ENCODE measurements around the gene RYK.

Gene RYK

DNA sequence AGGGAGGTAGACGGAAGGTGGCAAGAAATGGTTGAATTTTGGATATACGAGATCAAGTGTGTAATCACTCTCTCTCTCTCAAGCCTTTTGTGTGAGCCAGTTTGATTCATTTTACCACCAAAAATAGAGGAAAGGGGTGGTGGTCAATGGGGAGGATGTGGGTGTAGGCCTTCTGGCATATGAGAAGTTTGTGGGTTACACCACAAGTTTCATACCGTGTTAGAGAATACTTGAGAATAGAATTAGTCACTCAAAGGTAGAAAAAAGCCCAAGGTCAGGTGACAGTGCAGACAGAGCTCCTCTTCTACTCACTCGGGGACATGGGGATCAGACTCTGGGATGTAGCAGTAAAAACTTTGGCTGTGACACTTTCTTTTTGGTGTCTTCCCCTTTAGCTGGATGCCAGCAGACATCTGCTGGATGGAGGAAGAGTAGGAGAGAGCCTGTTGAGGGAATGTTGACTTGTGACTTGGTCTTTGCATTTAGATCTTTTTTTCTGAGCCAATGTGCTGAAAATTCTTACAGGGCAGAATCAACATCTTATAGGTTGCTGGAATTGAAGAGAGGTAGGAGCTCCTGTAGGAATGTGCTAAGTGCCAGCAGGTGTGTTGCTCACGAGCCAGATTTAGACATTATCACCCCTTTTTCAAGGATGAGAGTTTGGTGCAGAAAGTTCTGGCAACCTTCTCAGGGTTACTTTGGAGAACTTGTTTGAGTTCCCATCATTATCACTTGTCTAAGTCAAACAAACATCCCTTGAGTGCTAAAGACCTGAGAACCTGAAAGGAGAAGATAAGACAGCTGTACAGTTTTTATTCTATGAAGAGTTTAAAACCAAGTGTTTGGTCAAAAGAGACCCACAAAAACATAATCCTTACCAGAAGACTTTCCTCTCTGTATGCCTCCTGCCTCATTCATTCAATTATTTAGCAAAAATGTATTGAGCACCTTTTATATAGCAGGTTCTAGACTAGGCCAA lies 43.9 kb upstream of the RYK start:
- no peaks in the 10 kb centered on the region for H3K27me3 ChIP-seq
- no peak for TF ChIP-seq CTCF (IDR thresholded peaks at IDR 0.05; ENCODE audit: low read depth, low read length)
- H3K9me3 ChIP-seq, result no peaks in the 10 kb centered on the region
- DNase-seq, result no peak
- peaks cover 12% of the 10 kb centered on the region for H3K4me1 ChIP-seq
- H3K36me3 ChIP-seq, result no peaks in the 10 kb centered on the region
- no peak overlapping the region for H3K4me3 ChIP-seq (ENCODE audit: low read depth, low read length)

- H3K4me3 ChIP-seq (ENCODE audit: low read depth, low read length), result no peak overlapping the region
- no peaks in the 10 kb centered on the region for H3K9me3 ChIP-seq
- H3K27me3 ChIP-seq, result no peaks in the 10 kb centered on the region
- H3K4me1 ChIP-seq, result peaks cover 12% of the 10 kb centered on the region
- DNase-seq, result peak; percentile 36
- TF ChIP-seq CTCF (IDR thresholded peaks at IDR 0.05; ENCODE audit: low read depth, low read length), result no peak
- H3K36me3 ChIP-seq, result no peaks in the 10 kb centered on the region
Measured at GRCh38 chr3:134291319-134292254, 40.9 kb upstream of the RYK start.

- DNase-seq, result no peak
- Histone ChIP-seq H3K27me3 (no peaks in the 10 kb centered on the region; the same call in 1 of the 2 replicates), H3K9me3 (no peaks in the 10 kb centered on the region), H3K4me1 (peaks cover 12% of the 10 kb centered on the region), H3K36me3 (no peaks in the 10 kb centered on the region), H3K4me3 (ENCODE audit: low read depth, low read length) (no peak overlapping the region)
- no peak for TF ChIP-seq CTCF (IDR thresholded peaks at IDR 0.05; ENCODE audit: low read depth, low read length)
Measured at GRCh38 chr3:134287512-134287911, 36.9 kb upstream of the RYK start.

GRCh38 chr3:134284438-134284837 lies 33.8 kb upstream of the RYK start:
- TF ChIP-seq CTCF (IDR thresholded peaks at IDR 0.05; ENCODE audit: low read depth, low read length), result no peak
- Histone ChIP-seq H3K27me3 (no peaks in the 10 kb centered on the region; the same call in 1 of the 2 replicates), H3K4me1 (no peaks in the 10 kb centered on the region), H3K36me3 (no peaks in the 10 kb centered on the region), H3K4me3 (ENCODE audit: low read depth, low read length) (no peak overlapping the region), H3K9me3 (no peaks in the 10 kb centered on the region)
- DNase-seq, result no peak

- Histone ChIP-seq H3K4me3 (ENCODE audit: low read depth, low read length) (no peak overlapping the region), H3K9me3 (no peaks in the 10 kb centered on the region), H3K4me1 (no peaks in the 10 kb centered on the region), H3K27me3 (no peaks in the 10 kb centered on the region; the same call in 1 of the 2 replicates), H3K36me3 (no peaks in the 10 kb centered on the region)
- DNase-seq, result no peak
- no peak for TF ChIP-seq CTCF (IDR thresholded peaks at IDR 0.05; ENCODE audit: low read depth, low read length)
Measured at GRCh38 chr3:134282659-134283047, 32.0 kb upstream of the RYK start.
